Panc1 (cell line): ENCODE results near the gene LRMDA. TPM values are rescaled to one million over a fixed set of nuclear protein-coding genes. Genes with fewer than 3 reads are reported as not detected.

ENCODE experiments used
- ATAC-seq: fragments of 200-7000 bp; cut with Tn5 transposase; 2 replicates; pipeline ENCODE4 v1.9.1; 2020; ENCODE audit warnings: mild to moderate bottlenecking, moderate library complexity
- BruUV-seq: library from RNA; stranded (reverse); fragments of 400-500 nt; replicated peaks from 2 replicates; lab custom pipeline; 2021; lab: Mats Ljungman, UMichigan
- CTCF ChIA-PET: fragments of 300-600 bp; sonication (Branson Sonifier 250); formaldehyde crosslinking; loops from one replicate; lab custom pipeline; 2022; ENCODE audit warnings: antibody characterized with exemption; lab: Charles Lee
- POLR2A ChIA-PET: fragments of 300-600 bp; sonication (Branson Sonifier 250); formaldehyde crosslinking; loops from one replicate; lab custom pipeline; 2022; ENCODE audit warnings: antibody characterized with exemption; lab: Charles Lee
- DNase-seq: peaks from one replicate; pipeline ENCODE4 v3.0.0-alpha.2; 2010; ENCODE audit warnings: low read depth, low spot score
- H3K27ac ChIP-seq: 2 replicates; pipeline ENCODE4 v1.5.1; 2011; ENCODE audit warnings: mild to moderate bottlenecking, low read length, inconsistent platforms
- H3K27me3 ChIP-seq: fragments of 200-500 bp; sonication (Bioruptor generic); 2 replicates; pipeline ENCODE4 v1.6.0; 2014; ENCODE audit warnings: low read length, inconsistent platforms; ENCODE audit not compliant: control insufficient read depth, insufficient read depth
- H3K36me3 ChIP-seq: fragments of 200-500 bp; sonication (Bioruptor generic); 2 replicates; pipeline ENCODE4 v1.5.1; 2014; ENCODE audit warnings: inconsistent platforms, mild to moderate bottlenecking, low read length, moderate library complexity; ENCODE audit not compliant: control insufficient read depth, insufficient read depth
- H3K4me1 ChIP-seq: 2 replicates; pipeline ENCODE4 v1.5.1; 2011; ENCODE audit warnings: inconsistent platforms, mild to moderate bottlenecking, low read length, moderate library complexity; ENCODE audit not compliant: control insufficient read depth, insufficient read depth
- H3K4me3 ChIP-seq, 2 experiments: 2 replicates each; pipeline ENCODE4 v1.5.1; 2011 to 2012; ENCODE audit warnings: low read depth in 2 of 2, low read length in 2 of 2, mild to moderate bottlenecking in 2 of 2, inconsistent platforms in 1 of 2, moderate library complexity in 1 of 2
- H3K9me3 ChIP-seq: fragments of 200-500 bp; sonication (Bioruptor generic); 2 replicates; pipeline ENCODE4 v1.5.1; 2014; ENCODE audit warnings: low read depth, mild to moderate bottlenecking, inconsistent platforms, low read length, moderate library complexity; ENCODE audit not compliant: control insufficient read depth, insufficient read depth
- TCF7L2 ChIP-seq: IDR thresholded peaks from 2 replicates; pipeline ENCODE4 v1.6.1; 2011; ENCODE audit warnings: mild to moderate bottlenecking, low read depth, low read length, inconsistent platforms
- in situ Hi-C: cut with HindIII; loops from 2 replicates; pipeline ENCODE4 v1.10.0; 2016; ENCODE audit warnings: low sequenced_read_pairs, low pct_unique_long_range_greater_than_20kb
- intact Hi-C: fragments of 100-400 bp; cut with micrococcal nuclease; formaldehyde crosslinking; loops from one replicate; pipeline ENCODE4 v1.10.0; 2022; ENCODE audit not compliant: unreplicated experiment
- total RNA-seq: library from RNA; stranded (reverse); gene quantifications from one replicate; pipeline ENCODE4 v1.2.1, GENCODE V29; 2021; ENCODE audit not compliant: unreplicated experiment
- TF ChIP-seq, protein P1 (sequence below): fragments of 450-650 bp; IDR thresholded peaks from 2 replicates; pipeline ENCODE4 v1.5.1; 2017; ENCODE audit warnings: mild to moderate bottlenecking
- TF ChIP-seq, protein P2 (sequence below), 2 experiments: IDR thresholded peaks; 2 replicates each; pipeline ENCODE4 v1.6.1; 2011 to 2012; ENCODE audit warnings: low read depth in 2 of 2, control low read depth in 1 of 2, low read length in 1 of 2, mild to moderate bottlenecking in 1 of 2, moderate library complexity in 1 of 2; ENCODE audit not compliant: insufficient read depth in 1 of 2

LRMDA gene
- total RNA-seq, 1 experiment from 2014 or later = 1.2 TPM

DNA sequence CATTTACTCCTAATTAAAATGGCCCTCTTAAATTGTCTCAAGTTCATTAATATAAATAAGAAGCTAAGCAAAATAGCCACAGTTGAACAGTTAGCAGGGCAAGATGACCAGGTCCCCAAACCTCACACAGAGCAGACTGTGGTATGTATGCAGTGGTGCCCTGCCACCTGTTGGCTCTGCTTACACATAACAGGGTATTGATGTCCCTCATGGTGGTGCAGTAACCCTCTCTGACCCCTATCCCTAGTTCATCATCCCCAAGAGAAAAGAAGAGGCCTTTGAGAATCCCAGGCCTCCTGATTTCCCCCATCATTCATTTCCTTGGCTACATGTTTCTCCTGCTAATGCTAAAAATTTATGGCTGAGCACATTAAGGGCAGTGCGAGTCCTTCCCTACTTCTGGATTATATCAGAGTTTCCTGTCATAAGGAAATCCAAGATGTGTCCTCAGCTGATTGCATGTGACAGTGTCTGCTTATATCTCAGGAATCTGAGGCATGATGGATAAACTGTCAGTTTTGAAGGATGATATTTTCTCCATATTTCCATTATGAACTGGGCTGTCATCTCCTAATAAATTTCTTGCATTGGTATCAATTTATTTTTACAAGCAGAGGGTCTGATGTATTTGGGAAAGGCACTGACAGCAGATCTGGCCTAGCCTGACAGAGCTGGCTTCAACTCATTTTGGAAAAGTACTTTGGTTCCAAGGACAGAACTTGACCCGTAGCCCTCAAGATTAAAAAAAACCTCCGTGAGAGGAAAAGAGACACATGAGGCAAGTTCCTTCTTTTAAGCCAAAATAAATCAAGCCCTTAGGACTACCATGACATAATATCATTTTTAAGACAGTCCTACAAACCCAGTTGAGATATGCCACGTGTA, 880.6 kb downstream of the LRMDA start:
- no peaks in the 10 kb centered on the region for H3K4me1 ChIP-seq
- intact Hi-C loops (no loop called here), in situ Hi-C loops (no loop called here)
- H3K9me3 ChIP-seq = no peaks in the 10 kb centered on the region
- no peaks in the 10 kb centered on the region for H3K36me3 ChIP-seq
- ChIA-PET CTCF (no interaction called here), POLR2A (no interaction called here)
- no peak for TF ChIP-seq TCF7L2
- TF ChIP-seq, protein P1, sequence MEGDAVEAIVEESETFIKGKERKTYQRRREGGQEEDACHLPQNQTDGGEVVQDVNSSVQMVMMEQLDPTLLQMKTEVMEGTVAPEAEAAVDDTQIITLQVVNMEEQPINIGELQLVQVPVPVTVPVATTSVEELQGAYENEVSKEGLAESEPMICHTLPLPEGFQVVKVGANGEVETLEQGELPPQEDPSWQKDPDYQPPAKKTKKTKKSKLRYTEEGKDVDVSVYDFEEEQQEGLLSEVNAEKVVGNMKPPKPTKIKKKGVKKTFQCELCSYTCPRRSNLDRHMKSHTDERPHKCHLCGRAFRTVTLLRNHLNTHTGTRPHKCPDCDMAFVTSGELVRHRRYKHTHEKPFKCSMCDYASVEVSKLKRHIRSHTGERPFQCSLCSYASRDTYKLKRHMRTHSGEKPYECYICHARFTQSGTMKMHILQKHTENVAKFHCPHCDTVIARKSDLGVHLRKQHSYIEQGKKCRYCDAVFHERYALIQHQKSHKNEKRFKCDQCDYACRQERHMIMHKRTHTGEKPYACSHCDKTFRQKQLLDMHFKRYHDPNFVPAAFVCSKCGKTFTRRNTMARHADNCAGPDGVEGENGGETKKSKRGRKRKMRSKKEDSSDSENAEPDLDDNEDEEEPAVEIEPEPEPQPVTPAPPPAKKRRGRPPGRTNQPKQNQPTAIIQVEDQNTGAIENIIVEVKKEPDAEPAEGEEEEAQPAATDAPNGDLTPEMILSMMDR = peak; percentile 80
- BruUV-seq = no TSS peak
- DNase-seq = no peak
- peaks cover 2% of the 10 kb centered on the region; the same call in 1 of the 2 replicates for H3K27me3 ChIP-seq
- H3K4me3 ChIP-seq = no peak overlapping the region
- H3K27ac ChIP-seq = no peak overlapping the region
- peak; percentile 96 for ATAC-seq

DNA sequence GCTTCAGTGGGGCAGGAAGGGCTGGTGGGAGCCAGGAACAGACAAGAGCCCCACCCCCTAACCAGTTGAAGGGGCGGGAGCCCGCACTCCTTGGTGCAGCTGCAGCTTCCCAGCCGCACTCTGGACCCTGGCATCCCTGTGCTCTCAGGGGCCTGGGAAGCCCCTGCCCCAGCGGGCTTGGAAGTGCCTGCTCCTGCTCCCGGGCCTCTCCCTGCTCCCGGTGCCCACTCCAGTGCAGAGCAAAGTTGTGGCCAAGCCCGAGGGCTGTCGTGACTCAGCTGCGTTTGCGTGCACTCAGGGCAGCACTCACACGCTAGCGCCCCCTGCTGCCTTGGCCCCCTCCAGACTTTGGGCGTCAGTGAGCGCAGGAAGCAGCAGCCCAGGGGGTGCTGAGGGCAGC, 883.8 kb downstream of the LRMDA start:
- no peaks in the 10 kb centered on the region for H3K9me3 ChIP-seq
- no peaks in the 10 kb centered on the region for H3K36me3 ChIP-seq
- no peaks in the 10 kb centered on the region for H3K4me1 ChIP-seq
- TF ChIP-seq, protein P1 = peak; percentile 42
- TF ChIP-seq, protein P2, sequence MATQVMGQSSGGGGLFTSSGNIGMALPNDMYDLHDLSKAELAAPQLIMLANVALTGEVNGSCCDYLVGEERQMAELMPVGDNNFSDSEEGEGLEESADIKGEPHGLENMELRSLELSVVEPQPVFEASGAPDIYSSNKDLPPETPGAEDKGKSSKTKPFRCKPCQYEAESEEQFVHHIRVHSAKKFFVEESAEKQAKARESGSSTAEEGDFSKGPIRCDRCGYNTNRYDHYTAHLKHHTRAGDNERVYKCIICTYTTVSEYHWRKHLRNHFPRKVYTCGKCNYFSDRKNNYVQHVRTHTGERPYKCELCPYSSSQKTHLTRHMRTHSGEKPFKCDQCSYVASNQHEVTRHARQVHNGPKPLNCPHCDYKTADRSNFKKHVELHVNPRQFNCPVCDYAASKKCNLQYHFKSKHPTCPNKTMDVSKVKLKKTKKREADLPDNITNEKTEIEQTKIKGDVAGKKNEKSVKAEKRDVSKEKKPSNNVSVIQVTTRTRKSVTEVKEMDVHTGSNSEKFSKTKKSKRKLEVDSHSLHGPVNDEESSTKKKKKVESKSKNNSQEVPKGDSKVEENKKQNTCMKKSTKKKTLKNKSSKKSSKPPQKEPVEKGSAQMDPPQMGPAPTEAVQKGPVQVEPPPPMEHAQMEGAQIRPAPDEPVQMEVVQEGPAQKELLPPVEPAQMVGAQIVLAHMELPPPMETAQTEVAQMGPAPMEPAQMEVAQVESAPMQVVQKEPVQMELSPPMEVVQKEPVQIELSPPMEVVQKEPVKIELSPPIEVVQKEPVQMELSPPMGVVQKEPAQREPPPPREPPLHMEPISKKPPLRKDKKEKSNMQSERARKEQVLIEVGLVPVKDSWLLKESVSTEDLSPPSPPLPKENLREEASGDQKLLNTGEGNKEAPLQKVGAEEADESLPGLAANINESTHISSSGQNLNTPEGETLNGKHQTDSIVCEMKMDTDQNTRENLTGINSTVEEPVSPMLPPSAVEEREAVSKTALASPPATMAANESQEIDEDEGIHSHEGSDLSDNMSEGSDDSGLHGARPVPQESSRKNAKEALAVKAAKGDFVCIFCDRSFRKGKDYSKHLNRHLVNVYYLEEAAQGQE (IDR thresholded peaks at IDR 0.05; ENCODE audit: insufficient read depth in 1 of 2, low read depth in 2 of 2, low read length in 1 of 2) = no peak
- no peak for TF ChIP-seq TCF7L2
- POLR2A ChIA-PET = no interaction called here
- CTCF ChIA-PET = interaction anchor here (0.6 kb wide), 1 partner anchor 305 kb away, joined by 9 read pairs; no protein-coding TSS in a partner anchor
- no peak overlapping the region for H3K27ac ChIP-seq
- intact Hi-C loops (no loop called here), in situ Hi-C loops (no loop called here)
- BruUV-seq = no TSS peak
- no peak overlapping the region for H3K4me3 ChIP-seq
- H3K27me3 ChIP-seq = no peaks in the 10 kb centered on the region
- DNase-seq (no peak), ATAC-seq (no peak)
